Astrocyte (in vitro differentiated cells and primary cell): ENCODE measurements around the gene ELMO3. TPM values are rescaled to one million over a fixed set of nuclear protein-coding genes. Genes with fewer than 3 reads are reported as not detected.

Source experiments
- DNase-seq: peaks from one replicate; pipeline ENCODE4 v3.0.0-alpha.2; 2010; ENCODE audit warnings: low read depth
- FAIRE-seq: peaks from 2 replicates; lab custom pipeline; 2011; peaks lifted over from hg19 to GRCh38; lab: Jason Lieb, UNC
- H2AFZ ChIP-seq: 2 replicates; pipeline ENCODE4 v1.6.0; 2012; ENCODE audit warnings: low read depth, low read length, inconsistent platforms
- H3K27ac ChIP-seq: 2 replicates; pipeline ENCODE4 v1.5.1; 2011; ENCODE audit warnings: low read depth, low read length, inconsistent platforms
- H3K27me3 ChIP-seq: 2 replicates; pipeline ENCODE4 v1.6.0; 2011; ENCODE audit warnings: low read length, inconsistent platforms; ENCODE audit not compliant: insufficient read depth
- H3K36me3 ChIP-seq: 2 replicates; pipeline ENCODE4 v1.5.1; 2011; ENCODE audit warnings: low read length, inconsistent platforms; ENCODE audit not compliant: insufficient read depth
- H3K4me1 ChIP-seq: 2 replicates; pipeline ENCODE4 v1.5.1; 2011; ENCODE audit warnings: low read length, inconsistent platforms; ENCODE audit not compliant: insufficient read depth
- H3K4me2 ChIP-seq: 2 replicates; pipeline ENCODE4 v1.6.0; 2012; ENCODE audit warnings: low read length, inconsistent platforms
- H3K4me3 ChIP-seq: 2 replicates; pipeline ENCODE4 v1.5.1; 2011; ENCODE audit warnings: low read depth, mild to moderate bottlenecking, low read length, inconsistent platforms; ENCODE audit not compliant: insufficient read depth
- H3K79me2 ChIP-seq: 2 replicates; pipeline ENCODE4 v1.6.0; 2012; ENCODE audit warnings: mild to moderate bottlenecking, low read length, inconsistent platforms; ENCODE audit not compliant: insufficient read depth
- H3K9ac ChIP-seq: 2 replicates; pipeline ENCODE4 v1.6.0; 2012; ENCODE audit warnings: mild to moderate bottlenecking, low read length, inconsistent platforms
- H3K9me3 ChIP-seq: 2 replicates; pipeline ENCODE4 v1.5.1; 2012; ENCODE audit warnings: low read depth, mild to moderate bottlenecking, low read length, inconsistent platforms; ENCODE audit not compliant: insufficient read depth
- H4K20me1 ChIP-seq: 2 replicates; pipeline ENCODE4 v1.6.0; 2012; ENCODE audit warnings: low read length, inconsistent platforms; ENCODE audit not compliant: insufficient read depth
- H3K27ac Mint-ChIP-seq: one replicate; pipeline ENCODE4 v1.8.0; 2021; ENCODE audit warnings: mild to moderate bottlenecking, mixed read lengths; ENCODE audit not compliant: unreplicated experiment
- H3K27me3 Mint-ChIP-seq: one replicate; pipeline ENCODE4 v1.8.0; 2021; ENCODE audit warnings: low read depth, mixed read lengths; ENCODE audit not compliant: unreplicated experiment
- H3K36me3 Mint-ChIP-seq: one replicate; pipeline ENCODE4 v1.8.0; 2021; ENCODE audit warnings: low read depth, mixed read lengths; ENCODE audit not compliant: unreplicated experiment
- H3K4me1 Mint-ChIP-seq: one replicate; pipeline ENCODE4 v1.8.0; 2021; ENCODE audit warnings: low read depth, mixed read lengths; ENCODE audit not compliant: unreplicated experiment
- H3K4me3 Mint-ChIP-seq: one replicate; pipeline ENCODE4 v1.8.0; 2021; ENCODE audit warnings: mild to moderate bottlenecking, moderate library complexity, mixed read lengths; ENCODE audit not compliant: unreplicated experiment
- H3K9me3 Mint-ChIP-seq: one replicate; pipeline ENCODE4 v1.8.0; 2021; ENCODE audit warnings: mild to moderate bottlenecking, mixed read lengths; ENCODE audit not compliant: unreplicated experiment
- CTCF ChIP-seq: IDR thresholded peaks from 2 replicates; pipeline ENCODE4 v1.5.1; 2011; ENCODE audit warnings: low read depth, mild to moderate bottlenecking, inconsistent platforms, low read length, moderate library complexity; ENCODE audit not compliant: insufficient read depth
- EZH2 ChIP-seq: IDR thresholded peaks from 2 replicates; pipeline ENCODE4 v1.6.1; 2012; ENCODE audit warnings: mild to moderate bottlenecking, low read length, inconsistent platforms; ENCODE audit not compliant: insufficient read depth
- total RNA-seq: library from RNA; stranded (reverse); gene quantifications from 2 replicates; pipeline ENCODE4 v1.2.1, GENCODE V29; 2021

Gene ELMO3
- total RNA-seq, 1 donor from 2014 or later: 1.4 TPM

GRCh38 chr16:67195676-67196075 is 3.3 kb upstream of the ELMO3 start:
- H3K4me1 ChIP-seq: peaks cover 15% of the 10 kb centered on the region
- Mint-ChIP-seq H3K36me3 (peaks cover 22% of the 10 kb centered on the region), H3K4me1 (peaks cover 16% of the 10 kb centered on the region), H3K27ac (no peak overlapping the region), H3K27me3 (no peaks in the 10 kb centered on the region), H3K4me3 (peak overlapping the region; percentile 5), H3K9me3 (no peaks in the 10 kb centered on the region)
- H3K9me3 ChIP-seq: no peaks in the 10 kb centered on the region
- H3K36me3 ChIP-seq: peaks cover 35% of the 10 kb centered on the region
- no peak overlapping the region for H3K9ac ChIP-seq
- FAIRE-seq: no peak
- H2AFZ ChIP-seq: no peak overlapping the region
- no peak overlapping the region for H3K4me2 ChIP-seq
- no peaks in the 10 kb centered on the region for H3K27me3 ChIP-seq
- H3K79me2 ChIP-seq: peaks cover 40% of the 10 kb centered on the region
- DNase-seq: no peak
- H3K27ac ChIP-seq: no peak overlapping the region
- H4K20me1 ChIP-seq: peaks cover 66% of the 10 kb centered on the region
- no peak overlapping the region for H3K4me3 ChIP-seq
- TF ChIP-seq EZH2: no peak
- no peak for TF ChIP-seq CTCF

- H3K9ac ChIP-seq: no peak overlapping the region
- peaks cover 40% of the 10 kb centered on the region for H3K79me2 ChIP-seq
- Mint-ChIP-seq H3K27me3 (no peaks in the 10 kb centered on the region), H3K4me1 (peaks cover 16% of the 10 kb centered on the region), H3K36me3 (peaks cover 22% of the 10 kb centered on the region), H3K27ac (no peak overlapping the region), H3K4me3 (no peak overlapping the region), H3K9me3 (no peaks in the 10 kb centered on the region)
- FAIRE-seq (no peak), DNase-seq (no peak)
- H3K27me3 ChIP-seq: no peaks in the 10 kb centered on the region
- no peak overlapping the region for H3K4me2 ChIP-seq
- no peak overlapping the region for H3K27ac ChIP-seq
- TF ChIP-seq EZH2: no peak
- TF ChIP-seq CTCF: no peak
- no peak overlapping the region for H3K4me3 ChIP-seq
- H3K9me3 ChIP-seq: no peaks in the 10 kb centered on the region
- peaks cover 15% of the 10 kb centered on the region for H3K4me1 ChIP-seq
- peaks cover 66% of the 10 kb centered on the region for H4K20me1 ChIP-seq
- H3K36me3 ChIP-seq: peaks cover 35% of the 10 kb centered on the region
- H2AFZ ChIP-seq: no peak overlapping the region
These were observed 2.0 kb upstream of the ELMO3 start for GRCh38 chr16:67196881-67197280.

GRCh38 chr16:67197704-67198103 is 1.2 kb upstream of the ELMO3 start:
- Mint-ChIP-seq H3K9me3 (no peaks in the 10 kb centered on the region), H3K27me3 (no peaks in the 10 kb centered on the region), H3K4me1 (peaks cover 13% of the 10 kb centered on the region), H3K36me3 (peaks cover 22% of the 10 kb centered on the region), H3K4me3 (no peak overlapping the region), H3K27ac (peak overlapping the region; percentile 53)
- no peak overlapping the region for H3K9ac ChIP-seq
- no peak for TF ChIP-seq CTCF
- TF ChIP-seq EZH2: no peak
- peaks cover 33% of the 10 kb centered on the region for H3K79me2 ChIP-seq
- peaks cover 35% of the 10 kb centered on the region for H3K36me3 ChIP-seq
- FAIRE-seq (no peak), DNase-seq (no peak)
- H3K4me3 ChIP-seq: no peak overlapping the region
- no peak overlapping the region for H3K4me2 ChIP-seq
- H3K9me3 ChIP-seq: no peaks in the 10 kb centered on the region
- no peak overlapping the region for H3K27ac ChIP-seq
- H3K27me3 ChIP-seq: no peaks in the 10 kb centered on the region
- H3K4me1 ChIP-seq: peaks cover 15% of the 10 kb centered on the region
- peaks cover 62% of the 10 kb centered on the region for H4K20me1 ChIP-seq
- H2AFZ ChIP-seq: no peak overlapping the region
